GM12874 (cell line): ENCODE measurements around the gene ZNF669.

Experiments
- CTCF ChIP-seq: IDR thresholded peaks from 2 replicates; pipeline ENCODE4 v1.5.1; 2011; ENCODE audit warnings: low read depth, mild to moderate bottlenecking, control low read depth, low read length, moderate library complexity; ENCODE audit not compliant: insufficient read depth

Gene ZNF669

GRCh38 chr1:247070645-247071044, 33.5 kb downstream of the ZNF669 start:
- TF ChIP-seq CTCF: no peak

DNA sequence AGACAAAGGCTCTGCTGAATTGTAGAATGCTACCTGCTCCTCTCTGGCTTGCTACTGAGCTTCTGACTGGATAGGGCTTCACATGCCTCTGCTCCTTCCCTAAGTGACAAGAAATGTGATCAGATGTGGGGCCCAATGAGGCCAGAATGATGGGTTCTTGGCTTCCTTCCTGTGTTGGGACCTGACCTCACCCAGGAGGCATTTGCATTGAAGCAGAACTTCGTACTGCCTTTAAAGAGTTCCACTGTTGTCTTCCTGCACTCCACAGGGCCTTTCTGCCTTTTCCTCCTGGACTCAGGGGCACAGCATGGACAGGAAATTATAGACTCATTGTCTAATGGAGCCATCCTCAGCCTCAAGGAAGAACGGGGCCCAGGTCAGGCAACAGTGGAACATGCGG, 39.9 kb downstream of the ZNF669 start:
- TF ChIP-seq CTCF: no peak

- TF ChIP-seq CTCF: no peak
Observed at GRCh38 chr1:247060771-247061170, 43.4 kb downstream of the ZNF669 start.

DNA sequence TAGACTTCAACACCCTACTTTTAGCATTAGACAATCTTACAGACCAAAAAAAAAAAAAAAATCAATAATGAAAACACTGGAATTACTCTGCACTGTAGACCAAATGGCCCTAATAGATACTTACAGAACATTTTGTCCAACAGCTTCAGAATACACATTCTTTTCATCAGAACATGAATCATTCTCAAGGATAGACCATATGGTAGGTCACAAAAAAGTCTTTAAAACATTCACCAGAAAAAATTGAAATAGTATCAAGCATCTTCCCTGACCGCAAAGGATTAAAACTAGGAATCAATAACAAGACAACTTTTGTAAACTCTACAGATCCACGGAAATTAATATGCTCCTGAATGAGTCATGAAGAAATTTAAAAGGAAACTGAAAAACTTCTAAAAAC, 48.1 kb downstream of the ZNF669 start:
- no peak for TF ChIP-seq CTCF

GRCh38 chr1:247054992-247055415, 49.2 kb downstream of the ZNF669 start:
- no peak for TF ChIP-seq CTCF
